OCI-LY7 (cell line): ENCODE data around the gene RBMS2. TPM values are rescaled to one million over a fixed set of nuclear protein-coding genes. Genes with fewer than 3 reads are reported as not detected.

Experiments used
- BruUV-seq: library from RNA; stranded (reverse); fragments of 400-500 nt; replicated peaks from 2 replicates; lab custom pipeline; 2021; lab: Mats Ljungman, UMichigan
- CTCF ChIA-PET: fragments of 300-600 bp; sonication (Branson Sonifier 250); formaldehyde crosslinking; loops from one replicate; lab custom pipeline; 2022; ENCODE audit warnings: antibody characterized with exemption; ENCODE audit not compliant: unreplicated experiment; lab: Charles Lee
- POLR2A ChIA-PET: fragments of 300-600 bp; sonication (Branson Sonifier 250); formaldehyde crosslinking; loops from one replicate; lab custom pipeline; 2022; ENCODE audit warnings: antibody characterized with exemption; lab: Charles Lee
- DNase-seq: peaks from one replicate; pipeline ENCODE4 v3.0.0-alpha.2; 2015; ENCODE audit warnings: low spot score
- H2AFZ ChIP-seq: fragments of 200-600 bp; sonication (generic), shearing (Covaris generic); 2 replicates; pipeline ENCODE4 v1.6.1; 2014; ENCODE audit warnings: mild to moderate bottlenecking, antibody characterized with exemption, low read length, moderate library complexity
- H3K27ac ChIP-seq: fragments of 200-600 bp; sonication (generic); 2 replicates; pipeline ENCODE4 v1.5.1; 2014; ENCODE audit warnings: mixed run types, low read depth, mild to moderate bottlenecking, moderate library complexity, low read length, inconsistent platforms; ENCODE audit not compliant: poor library complexity, severe bottlenecking
- H3K36me3 ChIP-seq: fragments of 200-600 bp; sonication (generic); 2 replicates; pipeline ENCODE4 v1.6.1; 2014; ENCODE audit warnings: mild to moderate bottlenecking, antibody characterized with exemption, low read length, moderate library complexity, mixed read lengths; ENCODE audit not compliant: insufficient read depth
- H3K4me1 ChIP-seq: fragments of 200-600 bp; sonication (generic); 2 replicates; pipeline ENCODE4 v1.5.1; 2014; ENCODE audit warnings: mild to moderate bottlenecking, low read length; ENCODE audit not compliant: insufficient read depth, poor library complexity, severe bottlenecking
- H3K4me2 ChIP-seq: fragments of 200-600 bp; sonication (generic); 2 replicates; pipeline ENCODE4 v1.6.1; 2014; ENCODE audit warnings: mild to moderate bottlenecking, low read length
- H3K4me3 ChIP-seq: fragments of 200-600 bp; sonication (generic); 2 replicates; pipeline ENCODE4 v1.5.1; 2014; ENCODE audit warnings: mild to moderate bottlenecking, low read depth, low read length; ENCODE audit not compliant: poor library complexity, severe bottlenecking
- H3K79me2 ChIP-seq: fragments of 200-600 bp; sonication (generic); 2 replicates; pipeline ENCODE4 v1.6.1; 2016; ENCODE audit warnings: low read depth, mild to moderate bottlenecking, low read length, moderate library complexity, mixed read lengths; ENCODE audit not compliant: insufficient read depth
- H3K9me2 ChIP-seq: fragments of 200-600 bp; sonication (generic); 2 replicates; pipeline ENCODE4 v1.6.1; 2016; ENCODE audit warnings: mild to moderate bottlenecking, low read length, mixed read lengths; ENCODE audit not compliant: insufficient read depth
- H3K9me3 ChIP-seq: fragments of 200-600 bp; sonication (generic); 2 replicates; pipeline ENCODE4 v1.6.1; 2014; ENCODE audit warnings: mild to moderate bottlenecking, mixed run types, low read length, mixed read lengths
- H4K20me1 ChIP-seq: fragments of 200-600 bp; sonication (generic); 2 replicates; pipeline ENCODE4 v1.6.1; 2014; ENCODE audit warnings: mild to moderate bottlenecking, antibody characterized with exemption, low read length, moderate library complexity, mixed read lengths; ENCODE audit not compliant: insufficient read depth
- EZH2phosphoT487 ChIP-seq: fragments of 200-600 bp; sonication (generic); IDR thresholded peaks from 2 replicates; pipeline ENCODE4 v1.6.1; 2018; ENCODE audit warnings: low read depth, borderline replicate concordance, mild to moderate bottlenecking, mixed run types, antibody characterized with exemption, low read length, moderate library complexity, mixed read lengths
- intact Hi-C: fragments of 100-400 bp; cut with micrococcal nuclease; formaldehyde crosslinking; loops from one replicate; pipeline ENCODE4 v1.10.0; 2022; ENCODE audit not compliant: unreplicated experiment
- total RNA-seq, 2 experiments: library from RNA; depleted of rRNA in 1 of 2; stranded (reverse); fragments of >200 nt in 1 of 2; shearing (Covaris generic) in 1 of 2; gene quantifications; 2 replicates each; pipeline ENCODE4 v1.2.3, GENCODE V29; 2014 to 2022
- TF ChIP-seq, protein P1 (sequence below): fragments of 200-600 bp; sonication (generic); conservative IDR thresholded peaks from 2 replicates; pipeline ENCODE4 v1.5.1; 2014; ENCODE audit warnings: mild to moderate bottlenecking, antibody characterized with exemption, low read length, moderate library complexity, mixed read lengths

The RBMS2 gene
- total RNA-seq, 2 experiments from 2014 or later: 0.27 to 0.32 TPM

GRCh38 chr12:56591126-56591525, 69.5 kb downstream of the RBMS2 start:
- no peak for DNase-seq
- BruUV-seq: no TSS peak
- no peak overlapping the region for H3K4me2 ChIP-seq
- H3K36me3 ChIP-seq: peaks cover 10% of the 10 kb centered on the region; the same call in 1 of the 2 replicates
- intact Hi-C loops: loop anchor here (5.0 kb wide), 1 partner anchor 79 kb away; no protein-coding TSS in a partner anchor
- POLR2A ChIA-PET: interaction anchor here (0.7 to 1.1 kb wide), 2 partner anchors 70 to 83 kb away, joined by 3 to 5 read pairs; partner anchors contain the start of gene RBMS2
- H3K9me2 ChIP-seq: no peaks in the 10 kb centered on the region
- H3K79me2 ChIP-seq: no peaks in the 10 kb centered on the region
- CTCF ChIA-PET: interaction anchor here (0.5 to 1.1 kb wide), 3 partner anchors 10 to 46 kb away, joined by 3 to 4 read pairs (median 3); no protein-coding TSS in a partner anchor
- peaks cover 22% of the 10 kb centered on the region for H3K4me1 ChIP-seq
- no peak overlapping the region for H2AFZ ChIP-seq
- H3K27ac ChIP-seq: no peak overlapping the region
- no peaks in the 10 kb centered on the region for H4K20me1 ChIP-seq
- H3K4me3 ChIP-seq: no peak overlapping the region
- TF ChIP-seq EZH2phosphoT487: no peak
- H3K9me3 ChIP-seq: no peaks in the 10 kb centered on the region

DNA sequence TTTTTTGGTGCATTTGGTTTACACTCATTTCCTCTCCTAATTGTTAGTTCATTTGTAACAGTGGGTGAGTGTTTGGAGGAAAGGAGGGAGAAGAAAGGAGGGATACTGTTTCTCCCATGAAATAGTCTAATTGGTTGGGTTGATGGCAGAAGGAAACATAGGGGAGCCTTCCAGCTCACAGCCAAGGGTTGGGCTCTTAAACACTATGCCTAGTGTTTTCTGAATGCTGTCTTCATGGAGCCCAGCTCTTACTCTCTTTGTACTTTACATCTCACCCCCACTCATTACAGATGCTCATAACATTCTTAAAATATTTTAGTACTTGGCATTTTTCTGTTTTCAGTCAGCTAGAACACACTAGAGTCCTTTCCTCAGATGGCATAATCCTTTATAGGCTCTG, 70.3 kb downstream of the RBMS2 start:
- H3K4me2 ChIP-seq: no peak overlapping the region
- no peak for DNase-seq
- TF ChIP-seq EZH2phosphoT487: no peak
- TF ChIP-seq, protein P1, sequence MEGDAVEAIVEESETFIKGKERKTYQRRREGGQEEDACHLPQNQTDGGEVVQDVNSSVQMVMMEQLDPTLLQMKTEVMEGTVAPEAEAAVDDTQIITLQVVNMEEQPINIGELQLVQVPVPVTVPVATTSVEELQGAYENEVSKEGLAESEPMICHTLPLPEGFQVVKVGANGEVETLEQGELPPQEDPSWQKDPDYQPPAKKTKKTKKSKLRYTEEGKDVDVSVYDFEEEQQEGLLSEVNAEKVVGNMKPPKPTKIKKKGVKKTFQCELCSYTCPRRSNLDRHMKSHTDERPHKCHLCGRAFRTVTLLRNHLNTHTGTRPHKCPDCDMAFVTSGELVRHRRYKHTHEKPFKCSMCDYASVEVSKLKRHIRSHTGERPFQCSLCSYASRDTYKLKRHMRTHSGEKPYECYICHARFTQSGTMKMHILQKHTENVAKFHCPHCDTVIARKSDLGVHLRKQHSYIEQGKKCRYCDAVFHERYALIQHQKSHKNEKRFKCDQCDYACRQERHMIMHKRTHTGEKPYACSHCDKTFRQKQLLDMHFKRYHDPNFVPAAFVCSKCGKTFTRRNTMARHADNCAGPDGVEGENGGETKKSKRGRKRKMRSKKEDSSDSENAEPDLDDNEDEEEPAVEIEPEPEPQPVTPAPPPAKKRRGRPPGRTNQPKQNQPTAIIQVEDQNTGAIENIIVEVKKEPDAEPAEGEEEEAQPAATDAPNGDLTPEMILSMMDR: no peak
- CTCF ChIA-PET: no interaction called here
- no peaks in the 10 kb centered on the region for H3K9me3 ChIP-seq
- no peak overlapping the region for H2AFZ ChIP-seq
- no peak overlapping the region for H3K4me3 ChIP-seq
- no peaks in the 10 kb centered on the region for H4K20me1 ChIP-seq
- H3K4me1 ChIP-seq: peaks cover 24% of the 10 kb centered on the region
- no TSS peak for BruUV-seq
- POLR2A ChIA-PET: interaction anchor here (0.7 kb wide), 1 partner anchor 188 kb away, joined by 3 read pairs; no protein-coding TSS in a partner anchor
- H3K36me3 ChIP-seq: peaks cover 12% of the 10 kb centered on the region
- intact Hi-C loops: loop anchor here (5.0 kb wide), 1 partner anchor 80 kb away; no protein-coding TSS in a partner anchor
- no peaks in the 10 kb centered on the region for H3K79me2 ChIP-seq
- no peaks in the 10 kb centered on the region for H3K9me2 ChIP-seq
- no peak overlapping the region for H3K27ac ChIP-seq

- H2AFZ ChIP-seq: no peak overlapping the region
- no peak overlapping the region for H3K4me2 ChIP-seq
- TF ChIP-seq, protein P1: peak; percentile 87
- no peak for TF ChIP-seq EZH2phosphoT487
- POLR2A ChIA-PET: interaction anchor here (0.5 to 1.0 kb wide), 3 partner anchors 42 to 73 kb away, joined by 3 to 7 read pairs (median 6); partner anchors contain the start of gene RBMS2
- intact Hi-C loops: loop anchor here (1.0 to 5.0 kb wide), 2 partner anchors 42 to 82 kb away; no protein-coding TSS in a partner anchor
- H3K36me3 ChIP-seq: peaks cover 33% of the 10 kb centered on the region
- no TSS peak for BruUV-seq
- H3K79me2 ChIP-seq: no peaks in the 10 kb centered on the region
- H3K9me2 ChIP-seq: no peaks in the 10 kb centered on the region
- H3K9me3 ChIP-seq: no peaks in the 10 kb centered on the region
- no peak overlapping the region for H3K4me3 ChIP-seq
- H3K27ac ChIP-seq: no peak overlapping the region
- CTCF ChIA-PET: interaction anchor here (1.0 kb wide), 1 partner anchor 94 kb away, joined by 4 read pairs; no protein-coding TSS in a partner anchor
- peaks cover 8% of the 10 kb centered on the region for H3K4me1 ChIP-seq
- H4K20me1 ChIP-seq: no peaks in the 10 kb centered on the region
- DNase-seq: peak; percentile 72
Measured at GRCh38 chr12:56593909-56594621, 72.4 kb downstream of the RBMS2 start.
